HepG2 (cell line): ENCODE measurements around the gene ZNF621. TPM values are rescaled to one million over a fixed set of nuclear protein-coding genes. Genes with fewer than 3 reads are reported as not detected.

ENCODE experiments used
- ATAC-seq: fragments of 200-7000 bp; cut with Tn5 transposase; 3 replicates; pipeline ENCODE4 v1.9.1; 2020; ENCODE audit warnings: mild to moderate bottlenecking, moderate library complexity
- BruUV-seq: library from RNA; stranded (reverse); fragments of 400-500 nt; replicated peaks from 2 replicates; lab custom pipeline; 2021; lab: Mats Ljungman, UMichigan
- CTCF ChIA-PET: fragments of 300-600 bp; formaldehyde crosslinking; extraction: SDS; loops from one replicate; lab custom pipeline; 2021; ENCODE audit warnings: low total read pairs, inconsistent platforms, low intra/inter-chr PET ratio; lab: Yijun Ruan, JAX
- POLR2A ChIA-PET: fragments of 350-600 bp; sonication (Branson Sonifier 250); formaldehyde crosslinking; loops from one replicate; lab custom pipeline; 2020; ENCODE audit warnings: antibody characterized with exemption, inconsistent platforms; lab: Yijun Ruan, JAX
- DNase-seq: peaks from one replicate; pipeline ENCODE4 v3.0.0-alpha.2; 2015; ENCODE audit warnings: low spot score
- FAIRE-seq: peaks from 3 replicates; lab custom pipeline; 2011; peaks lifted over from hg19 to GRCh38; lab: Jason Lieb, UNC
- H2AFZ ChIP-seq: one replicate; pipeline ENCODE4 v1.6.1; 2011; ENCODE audit warnings: low read length, inconsistent platforms
- H3K27ac ChIP-seq: fragments of 300-600 bp; 3 replicates; pipeline ENCODE4 v1.8.0; 2011; ENCODE audit warnings: mixed run types, mild to moderate bottlenecking, mixed read lengths, low read length, inconsistent platforms; ENCODE audit not compliant: insufficient read depth; ENCODE audit errors: extremely low read length
- H3K27me3 ChIP-seq, 2 experiments: fragments of 200-600 bp in 1 of 2; 2 replicates in 1 of 2; 3 replicates in 1 of 2; pipeline versions ENCODE4 v1.6.0 to v1.8.0; 2011; ENCODE audit warnings: low read length in 2 of 2, mild to moderate bottlenecking in 2 of 2, moderate library complexity in 2 of 2, inconsistent platforms in 1 of 2; ENCODE audit not compliant: insufficient read depth in 2 of 2, control insufficient read depth in 1 of 2
- H3K36me3 ChIP-seq, 2 experiments: fragments of 200-600 bp in 1 of 2; replicated peaks in 1 of 2; 2 replicates in 1 of 2; 3 replicates in 1 of 2; pipeline versions ENCODE4 v1.5.1 to v1.8.0; 2011; ENCODE audit warnings: low read length in 2 of 2, inconsistent platforms in 1 of 2; ENCODE audit not compliant: insufficient read depth in 2 of 2, control insufficient read depth in 1 of 2
- H3K4me1 ChIP-seq: 2 replicates; pipeline ENCODE4 v1.5.1; 2012; ENCODE audit warnings: low read length, inconsistent platforms; ENCODE audit not compliant: insufficient read depth
- H3K4me2 ChIP-seq: 2 replicates; pipeline ENCODE4 v1.6.0; 2011; ENCODE audit warnings: low read depth, low read length, inconsistent platforms
- H3K4me3 ChIP-seq, 3 experiments: fragments of 200-600 bp in 1 of 3; sonication (generic), shearing (Covaris generic) in 1 of 3; replicated peaks in 1 of 3; 2 replicates each; pipeline ENCODE4 v1.5.1; 2011 to 2016; ENCODE audit warnings: low read length in 3 of 3, inconsistent platforms in 2 of 3, low read depth in 2 of 3, mild to moderate bottlenecking in 2 of 3, control low read depth in 1 of 3, mixed read lengths in 1 of 3; ENCODE audit not compliant: insufficient read depth in 1 of 3
- H3K79me2 ChIP-seq: one replicate; pipeline ENCODE4 v1.6.1; 2011; ENCODE audit warnings: low read length, inconsistent platforms; ENCODE audit not compliant: insufficient read depth
- H3K9ac ChIP-seq: 2 replicates; pipeline ENCODE4 v1.6.0; 2011; ENCODE audit warnings: mild to moderate bottlenecking, low read depth, low read length, inconsistent platforms; ENCODE audit not compliant: insufficient read depth
- H3K9me3 ChIP-seq: 2 replicates; pipeline ENCODE4 v1.5.1; 2012; ENCODE audit warnings: mild to moderate bottlenecking, low read length
- H4K20me1 ChIP-seq: 2 replicates; pipeline ENCODE4 v1.6.0; 2011; ENCODE audit warnings: inconsistent platforms, mild to moderate bottlenecking, low read length, moderate library complexity; ENCODE audit not compliant: insufficient read depth
- BHLHE40 ChIP-seq: IDR thresholded peaks from 2 replicates; pipeline ENCODE4 v1.6.1; 2011; ENCODE audit warnings: low read length, improper control_type of control experiment
- GABPB1 ChIP-seq: IDR thresholded peaks from 2 replicates; pipeline ENCODE4 v1.6.1; 2016; ENCODE audit warnings: mild to moderate bottlenecking, missing genetic modification reagents, moderate library complexity, missing compliant biosample characterization
- KMT2B ChIP-seq: IDR thresholded peaks from 2 replicates; pipeline ENCODE4 v1.6.1; 2016; ENCODE audit warnings: missing genetic modification reagents, missing compliant biosample characterization
- SMAD9 ChIP-seq: sonication (generic); formaldehyde crosslinking; IDR thresholded peaks from 2 replicates; pipeline ENCODE4 v1.5.1; 2020; ENCODE audit warnings: mild to moderate bottlenecking, missing genetic modification reagents
- SOX5 ChIP-seq: IDR thresholded peaks from 2 replicates; pipeline ENCODE4 v1.6.1; 2016; ENCODE audit warnings: borderline replicate concordance
- SSRP1 ChIP-seq: IDR thresholded peaks from 2 replicates; pipeline ENCODE4 v1.6.1; 2016; ENCODE audit warnings: control low read depth
- ZKSCAN5 ChIP-seq: sonication (generic); formaldehyde crosslinking; IDR thresholded peaks from 2 replicates; pipeline ENCODE4 v1.5.1; 2020; ENCODE audit warnings: mild to moderate bottlenecking, missing genetic modification reagents
- ZNF260 ChIP-seq: sonication (generic); formaldehyde crosslinking; IDR thresholded peaks from 2 replicates; pipeline ENCODE4 v1.4.0; 2020; ENCODE audit warnings: missing genetic modification reagents, low read depth, mild to moderate bottlenecking, borderline replicate concordance
- ZSCAN30 ChIP-seq: sonication (generic); formaldehyde crosslinking; IDR thresholded peaks from 2 replicates; pipeline ENCODE4 v1.5.0; 2020; ENCODE audit warnings: mild to moderate bottlenecking, missing genetic modification reagents
- WGBS: methylation state at CpG from one replicate; pipeline ENCODE4 v1.1.6; 2017; ENCODE audit warnings: low lambda C conversion rate; 5-methylcytosine and 5-hydroxymethylcytosine counted together
- in situ Hi-C: cut with HindIII; loops from 2 replicates; pipeline ENCODE4 v1.10.0; 2017; ENCODE audit warnings: low pct_unique_long_range_greater_than_20kb; ENCODE audit not compliant: extremely low pct_ligation_motif_present
- intact Hi-C: fragments of 100-400 bp; cut with micrococcal nuclease; formaldehyde crosslinking; loops from one replicate; pipeline ENCODE4 v1.10.0; 2022; ENCODE audit not compliant: unreplicated experiment
- polyA plus RNA-seq, 8 experiments: library from polyadenylated mRNA; depleted of rRNA in 3 of 8; stranded (reverse) in 7 of 8; unstranded in 1 of 8; fragments of >200 nt; fragmentation: Illumina TruSeq in 4 of 8; extraction: Trizol in 4 of 8; gene quantifications; 2 replicates each; pipeline versions ENCODE4 v1.2.1 to v1.2.3, GENCODE V29; 2011 to 2016; ENCODE audit warnings: low read depth in 4 of 8, missing spikeins in 1 of 8, mixed read lengths in 1 of 8; ENCODE audit not compliant: insufficient read depth in 1 of 8
- total RNA-seq, 5 experiments: library from RNA; depleted of rRNA; stranded (reverse); fragments of >200 nt; fragmentation: Illumina TruSeq; extraction: Trizol; gene quantifications; 2 replicates each; pipeline ENCODE4 v1.2.3, GENCODE V29; 2016; ENCODE audit warnings: low read depth in 1 of 5
- TF ChIP-seq, protein P1 (sequence below): IDR thresholded peaks from 2 replicates; pipeline ENCODE4 v1.6.1; 2016
- TF ChIP-seq, protein P2 (sequence below): sonication (generic); formaldehyde crosslinking; IDR thresholded peaks from 2 replicates; pipeline ENCODE4 v1.8.1; 2022; ENCODE audit warnings: mild to moderate bottlenecking, missing genetic modification reagents
- TF ChIP-seq, protein P3 (sequence below): sonication (generic); formaldehyde crosslinking; IDR thresholded peaks from one replicate; pipeline ENCODE4 v1.5.1; 2020; ENCODE audit warnings: mild to moderate bottlenecking, missing genetic modification reagents; ENCODE audit errors: not compliant biosample characterization

The ZNF621 gene
- total and polyA plus RNA-seq, 2 of the 13 experiments (the other 11 are each of a cell fraction or from before 2014, with no cell fraction given), result 13.2 to 14.9 TPM

DNA sequence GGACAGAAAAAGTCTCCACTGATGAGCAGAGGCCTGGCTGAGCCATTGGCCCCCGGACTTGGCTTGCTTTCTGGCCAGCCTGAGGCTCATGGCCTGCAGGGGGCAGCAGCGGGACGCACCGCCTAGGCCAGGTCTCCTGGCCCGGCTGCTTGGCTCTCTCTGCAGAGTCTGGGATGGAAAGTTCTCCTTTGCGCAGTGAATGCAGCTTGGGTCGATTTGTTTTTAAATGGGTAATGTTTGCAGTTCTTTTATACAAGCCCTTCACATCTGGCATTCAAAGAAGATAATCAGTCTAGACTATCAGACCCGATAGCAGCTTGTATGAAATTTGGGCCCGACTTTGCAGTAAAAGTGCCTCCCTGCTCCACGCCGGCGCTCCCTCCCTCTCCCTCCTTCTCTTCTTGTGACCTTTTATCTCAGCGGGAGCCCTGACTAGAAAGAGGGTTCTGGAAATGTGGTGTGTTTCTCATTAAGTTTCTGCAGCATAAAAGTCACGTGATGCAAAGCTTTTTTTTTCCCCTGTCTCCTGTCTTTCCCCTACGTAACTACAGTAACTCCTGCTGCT lies 59.9 kb downstream of the ZNF621 start (continued):
- TF ChIP-seq BHLHE40 (0 out of 2 replicates have a peak, but pooled peaks have one; percentile 27), GABPB1 (CRISPR knock-in tag) (peak; percentile 39; the same call in 1 of the 2 replicates), SSRP1 (no peak), KMT2B (CRISPR knock-in tag) (no peak), ZSCAN30 (no peak)
- TF ChIP-seq, protein P1, sequence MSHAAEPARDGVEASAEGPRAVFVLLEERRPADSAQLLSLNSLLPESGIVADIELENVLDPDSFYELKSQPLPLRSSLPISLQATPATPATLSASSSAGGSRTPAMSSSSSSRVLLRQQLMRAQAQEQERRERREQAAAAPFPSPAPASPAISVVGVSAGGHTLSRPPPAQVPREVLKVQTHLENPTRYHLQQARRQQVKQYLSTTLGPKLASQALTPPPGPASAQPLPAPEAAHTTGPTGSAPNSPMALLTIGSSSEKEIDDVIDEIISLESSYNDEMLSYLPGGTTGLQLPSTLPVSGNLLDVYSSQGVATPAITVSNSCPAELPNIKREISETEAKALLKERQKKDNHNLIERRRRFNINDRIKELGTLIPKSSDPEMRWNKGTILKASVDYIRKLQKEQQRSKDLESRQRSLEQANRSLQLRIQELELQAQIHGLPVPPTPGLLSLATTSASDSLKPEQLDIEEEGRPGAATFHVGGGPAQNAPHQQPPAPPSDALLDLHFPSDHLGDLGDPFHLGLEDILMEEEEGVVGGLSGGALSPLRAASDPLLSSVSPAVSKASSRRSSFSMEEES, result no peak
- TF ChIP-seq, protein P2, sequence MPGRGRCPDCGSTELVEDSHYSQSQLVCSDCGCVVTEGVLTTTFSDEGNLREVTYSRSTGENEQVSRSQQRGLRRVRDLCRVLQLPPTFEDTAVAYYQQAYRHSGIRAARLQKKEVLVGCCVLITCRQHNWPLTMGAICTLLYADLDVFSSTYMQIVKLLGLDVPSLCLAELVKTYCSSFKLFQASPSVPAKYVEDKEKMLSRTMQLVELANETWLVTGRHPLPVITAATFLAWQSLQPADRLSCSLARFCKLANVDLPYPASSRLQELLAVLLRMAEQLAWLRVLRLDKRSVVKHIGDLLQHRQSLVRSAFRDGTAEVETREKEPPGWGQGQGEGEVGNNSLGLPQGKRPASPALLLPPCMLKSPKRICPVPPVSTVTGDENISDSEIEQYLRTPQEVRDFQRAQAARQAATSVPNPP (CRISPR knock-in tag), result no peak

DNA sequence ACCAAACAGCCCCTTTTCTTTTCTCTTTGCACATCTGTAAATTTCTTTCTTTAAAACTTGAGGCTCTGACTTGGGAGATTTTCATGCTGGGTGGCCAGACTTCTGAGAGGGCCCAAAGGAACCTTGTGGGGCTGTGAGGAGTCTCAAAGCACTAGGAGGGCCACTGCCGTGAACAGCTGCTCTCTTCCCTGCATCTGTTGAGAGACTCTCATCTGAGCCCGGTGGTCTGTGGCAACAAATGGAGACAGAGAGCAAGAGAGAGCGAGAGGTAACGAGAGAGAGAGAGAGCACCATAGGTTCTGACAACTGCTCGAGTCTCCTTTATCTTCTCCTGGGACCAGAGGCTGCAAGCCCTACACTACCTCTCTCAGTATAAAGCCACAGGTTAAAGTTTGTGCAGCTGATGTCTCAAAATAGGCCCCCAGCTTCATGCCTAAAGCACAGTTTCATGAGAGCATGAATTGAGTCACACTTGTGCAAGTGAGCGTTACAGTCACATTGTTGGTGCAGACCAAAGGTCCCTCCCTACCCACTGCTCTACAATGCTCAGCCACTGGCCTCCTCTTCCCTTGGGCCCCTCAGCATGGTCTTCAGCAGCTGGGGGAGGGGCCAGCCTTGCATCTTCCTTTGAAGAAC lies 60.7 kb downstream of the ZNF621 start:
- Histone ChIP-seq H2AFZ (no peak overlapping the region), H3K27ac (no peak overlapping the region), H3K36me3 (no peaks in the 10 kb centered on the region), H3K4me3 (no peak overlapping the region), H3K9ac (no peak overlapping the region), H3K27me3 (peaks cover 2 to 4% of the 10 kb centered on the region in 2 experiments; a peak in 1 of 5 replicates), H3K4me2 (no peak overlapping the region), H4K20me1 (no peaks in the 10 kb centered on the region), H3K4me1 (peaks cover 12% of the 10 kb centered on the region; the same call in 1 of the 2 replicates), H3K79me2 (no peaks in the 10 kb centered on the region), H3K9me3 (no peaks in the 10 kb centered on the region)
- ATAC-seq (no peak), FAIRE-seq (no peak), DNase-seq (no peak)
- POLR2A ChIA-PET, result no interaction called here
- WGBS, result 49% methylated on average over 6 of the region's 6 CpGs
- in situ Hi-C loops, result loop anchor here (10.0 to 25.0 kb wide), 2 partner anchors 627 to 1299 kb away; no protein-coding TSS in a partner anchor
- no TSS peak for BruUV-seq
- intact Hi-C loops, result loop anchor here (2.0 to 10.0 kb wide), 4 partner anchors 289 to 1129 kb away; partner anchors contain the start of gene CTNNB1
- CTCF ChIA-PET, result interaction anchor here (1.9 kb wide), 1 partner anchor 1296 kb away, joined by 13 read pairs; no protein-coding TSS in a partner anchor
- TF ChIP-seq ZNF260 (CRISPR knock-in tag), result no peak
- TF ChIP-seq, protein P3, sequence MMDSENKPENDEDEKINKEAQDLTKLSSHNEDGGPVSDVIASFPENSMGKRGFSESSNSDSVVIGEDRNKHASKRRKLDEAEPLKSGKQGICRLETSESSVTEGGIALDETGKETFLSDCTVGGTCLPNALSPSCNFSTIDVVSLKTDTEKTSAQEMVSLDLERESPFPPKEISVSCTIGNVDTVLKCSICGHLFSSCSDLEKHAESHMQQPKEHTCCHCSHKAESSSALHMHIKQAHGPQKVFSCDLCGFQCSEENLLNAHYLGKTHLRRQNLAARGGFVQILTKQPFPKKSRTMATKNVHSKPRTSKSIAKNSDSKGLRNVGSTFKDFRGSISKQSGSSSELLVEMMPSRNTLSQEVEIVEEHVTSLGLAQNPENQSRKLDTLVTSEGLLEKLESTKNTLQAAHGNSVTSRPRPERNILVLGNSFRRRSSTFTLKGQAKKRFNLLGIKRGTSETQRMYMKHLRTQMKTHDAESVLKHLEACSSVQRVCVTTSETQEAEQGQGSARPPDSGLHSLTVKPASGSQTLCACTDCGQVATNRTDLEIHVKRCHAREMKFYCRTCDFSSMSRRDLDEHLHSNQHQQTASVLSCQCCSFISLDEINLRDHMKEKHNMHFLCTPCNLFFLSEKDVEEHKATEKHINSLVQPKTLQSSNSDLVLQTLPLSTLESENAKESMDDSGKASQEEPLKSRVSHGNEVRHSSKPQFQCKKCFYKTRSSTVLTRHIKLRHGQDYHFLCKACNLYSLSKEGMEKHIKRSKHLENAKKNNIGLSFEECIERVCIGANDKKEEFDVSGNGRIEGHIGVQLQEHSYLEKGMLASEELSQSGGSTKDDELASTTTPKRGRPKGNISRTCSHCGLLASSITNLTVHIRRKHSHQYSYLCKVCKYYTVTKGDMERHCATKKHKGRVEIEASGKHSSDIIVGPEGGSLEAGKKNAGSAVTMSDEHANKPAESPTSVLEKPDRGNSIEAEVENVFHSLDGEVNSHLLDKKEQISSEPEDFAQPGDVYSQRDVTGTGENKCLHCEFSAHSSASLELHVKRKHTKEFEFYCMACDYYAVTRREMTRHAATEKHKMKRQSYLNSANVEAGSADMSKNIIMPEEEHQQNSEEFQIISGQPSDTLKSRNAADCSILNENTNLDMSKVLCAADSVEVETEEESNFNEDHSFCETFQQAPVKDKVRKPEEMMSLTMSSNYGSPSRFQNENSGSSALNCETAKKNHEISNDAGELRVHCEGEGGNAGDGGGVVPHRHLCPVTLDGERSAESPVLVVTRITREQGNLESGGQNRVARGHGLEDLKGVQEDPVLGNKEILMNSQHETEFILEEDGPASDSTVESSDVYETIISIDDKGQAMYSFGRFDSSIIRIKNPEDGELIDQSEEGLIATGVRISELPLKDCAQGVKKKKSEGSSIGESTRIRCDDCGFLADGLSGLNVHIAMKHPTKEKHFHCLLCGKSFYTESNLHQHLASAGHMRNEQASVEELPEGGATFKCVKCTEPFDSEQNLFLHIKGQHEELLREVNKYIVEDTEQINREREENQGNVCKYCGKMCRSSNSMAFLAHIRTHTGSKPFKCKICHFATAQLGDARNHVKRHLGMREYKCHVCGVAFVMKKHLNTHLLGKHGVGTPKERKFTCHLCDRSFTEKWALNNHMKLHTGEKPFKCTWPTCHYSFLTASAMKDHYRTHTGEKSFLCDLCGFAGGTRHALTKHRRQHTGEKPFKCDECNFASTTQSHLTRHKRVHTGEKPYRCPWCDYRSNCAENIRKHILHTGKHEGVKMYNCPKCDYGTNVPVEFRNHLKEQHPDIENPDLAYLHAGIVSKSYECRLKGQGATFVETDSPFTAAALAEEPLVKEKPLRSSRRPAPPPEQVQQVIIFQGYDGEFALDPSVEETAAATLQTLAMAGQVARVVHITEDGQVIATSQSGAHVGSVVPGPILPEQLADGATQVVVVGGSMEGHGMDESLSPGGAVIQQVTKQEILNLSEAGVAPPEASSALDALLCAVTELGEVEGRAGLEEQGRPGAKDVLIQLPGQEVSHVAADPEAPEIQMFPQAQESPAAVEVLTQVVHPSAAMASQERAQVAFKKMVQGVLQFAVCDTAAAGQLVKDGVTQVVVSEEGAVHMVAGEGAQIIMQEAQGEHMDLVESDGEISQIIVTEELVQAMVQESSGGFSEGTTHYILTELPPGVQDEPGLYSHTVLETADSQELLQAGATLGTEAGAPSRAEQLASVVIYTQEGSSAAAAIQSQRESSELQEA (CRISPR knock-in tag), result no peak
- no peak for TF ChIP-seq SMAD9 (CRISPR knock-in tag)
- TF ChIP-seq ZKSCAN5, result no peak
- no peak for TF ChIP-seq SOX5 (CRISPR knock-in tag)
